Thymus (tissue), 11 donors: ENCODE measurements around the gene ZNF654. TPM values are rescaled to one million over a fixed set of nuclear protein-coding genes. Genes with fewer than 3 reads are reported as not detected.
A peak's percentile ranks its signal among the peaks of the same experiment; 100 is the strongest.
"Not testable (repeated sequence)": the region's sequence is repeated elsewhere in the genome, so short reads cannot be mapped to it uniquely, and the experiment has no call there.

Experiments
- DNase-seq, 9 donors: peaks; one replicate each; pipeline ENCODE4 v3.0.0-alpha.2; 2013; ENCODE audit warnings: low spot score in 9 of 9, low read depth in 6 of 9, missing footprints in 1 of 9
- H3K27ac ChIP-seq, 2 donors: one replicate each; pipeline ENCODE4 v1.5.1; 2013; ENCODE audit warnings: control low read depth in 1 of 2, low read depth in 1 of 2, low read length in 1 of 2, mild to moderate bottlenecking in 1 of 2, moderate library complexity in 1 of 2
- H3K27me3 ChIP-seq, 2 donors: one replicate each; pipeline ENCODE4 v1.5.1; 2013; ENCODE audit warnings: low read length in 1 of 2; ENCODE audit not compliant: control insufficient read depth in 2 of 2, insufficient read depth in 1 of 2
- H3K36me3 ChIP-seq, 2 donors: one replicate each; pipeline ENCODE4 v1.5.1; 2013; ENCODE audit warnings: low read length in 1 of 2, mild to moderate bottlenecking in 1 of 2, moderate library complexity in 1 of 2; ENCODE audit not compliant: control insufficient read depth in 2 of 2, insufficient read depth in 2 of 2
- H3K4me1 ChIP-seq, 2 donors: one replicate each; pipeline ENCODE4 v1.5.1; 2013; ENCODE audit warnings: low read length in 2 of 2; ENCODE audit not compliant: control insufficient read depth in 2 of 2, insufficient read depth in 2 of 2
- H3K4me3 ChIP-seq, 2 donors: one replicate each; pipeline ENCODE4 v1.5.1; 2013; ENCODE audit warnings: low read length in 2 of 2, control low read depth in 1 of 2, mild to moderate bottlenecking in 1 of 2
- H3K9me3 ChIP-seq, 2 donors: one replicate each; pipeline ENCODE4 v1.5.1; 2013; ENCODE audit warnings: low read length in 1 of 2, mild to moderate bottlenecking in 1 of 2; ENCODE audit not compliant: control insufficient read depth in 2 of 2, insufficient read depth in 1 of 2
- WGBS: extraction: QIAGEN DNeasy Blood & Tissue Kit; methylation state at CpG from one replicate; pipeline ENCODE4 v1.1.7; 2013; 5-methylcytosine and 5-hydroxymethylcytosine counted together
- polyA plus RNA-seq: library from polyadenylated mRNA; stranded (reverse); fragments of 200-250 nt; gene quantifications from one replicate; pipeline ENCODE4 v1.2.3, GENCODE V29; 2013
- total RNA-seq: library from RNA; stranded (reverse); fragments of 120-200 nt; gene quantifications from one replicate; pipeline ENCODE4 v1.2.4, GENCODE V29; 2013
- donor health status: healthy.

ZNF654 gene
- total and polyA plus RNA-seq, 2 donors = 9.5 to 15.0 TPM

GRCh38 chr3:88151358-88151757 is 92.3 kb downstream of the ZNF654 start:
- Histone ChIP-seq H3K27ac (peak overlapping the region in 1 of 2 donors; percentile 3), H3K4me1 (peaks cover 11 to 13% of the 10 kb centered on the region in 2 donors), H3K36me3 (peaks cover 10 to 32% of the 10 kb centered on the region in 2 donors), H3K27me3 (no peaks in the 10 kb centered on the region), H3K9me3 (no peaks in the 10 kb centered on the region), H3K4me3 (peak overlapping the region; percentile 92 to 100)
- DNase-seq = peak in 4 of 9 donors; percentile 4 to 40 (median 13)
- WGBS = 51% methylated on average over 4 of the region's 4 CpGs

DNA sequence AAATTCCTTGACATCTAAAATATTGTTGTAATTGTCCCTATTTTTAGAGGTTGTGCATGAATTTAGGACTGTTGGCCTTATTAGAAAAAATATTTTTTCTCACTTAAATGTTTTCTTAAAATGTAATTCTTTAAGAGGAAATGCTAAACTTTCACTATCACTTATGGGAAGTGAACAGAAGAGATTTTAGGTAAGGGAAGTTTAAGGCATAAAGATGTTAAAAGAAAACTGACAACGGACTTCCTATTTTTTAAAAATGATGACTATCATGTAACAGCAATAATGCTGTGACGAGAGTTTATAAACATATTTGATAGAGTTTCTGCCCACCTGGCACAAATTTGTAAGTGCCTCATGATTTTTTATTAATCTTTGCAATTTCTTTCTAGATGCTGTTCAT is 93.8 kb downstream of the ZNF654 start:
- no peak for DNase-seq
- Histone ChIP-seq H3K9me3 (no peaks in the 10 kb centered on the region), H3K4me3 (no peak overlapping the region), H3K27ac (no peak overlapping the region), H3K4me1 (peaks cover 11 to 13% of the 10 kb centered on the region in 2 donors), H3K36me3 (peaks cover 13 to 41% of the 10 kb centered on the region in 2 donors), H3K27me3 (no peaks in the 10 kb centered on the region)
- WGBS = 81% methylated on average over 2 of the region's 2 CpGs

DNA sequence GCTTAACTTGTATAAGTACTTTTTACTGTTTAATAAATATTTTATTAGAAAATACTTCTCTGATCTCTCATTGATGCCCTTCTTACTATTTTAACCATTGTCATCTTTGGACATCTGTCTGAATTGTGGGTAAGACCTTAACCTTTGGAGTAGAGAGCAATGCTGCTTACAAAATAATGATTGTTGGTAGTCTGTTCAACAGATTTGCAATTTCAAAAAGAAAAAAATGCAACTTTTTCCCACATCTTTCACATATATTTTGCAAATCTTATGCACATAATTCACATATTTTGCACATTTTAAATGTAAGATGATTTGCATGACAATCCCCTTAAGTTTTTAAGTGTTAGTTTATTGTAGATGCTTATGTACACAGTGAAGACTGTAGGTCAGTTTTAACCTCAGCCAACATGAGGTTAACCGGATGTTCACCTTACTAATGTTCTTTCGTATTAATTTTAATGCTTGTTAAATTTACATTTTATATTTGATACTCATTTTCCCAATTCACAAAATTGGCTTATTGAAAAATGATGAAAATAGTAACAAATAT is 107.4 kb downstream of the ZNF654 start:
- Histone ChIP-seq H3K4me1 (no peaks in the 10 kb centered on the region), H3K36me3 (no peaks in the 10 kb centered on the region), H3K27me3 (no peaks in the 10 kb centered on the region), H3K9me3 (no peaks in the 10 kb centered on the region), H3K27ac (no peak overlapping the region), H3K4me3 (no peak overlapping the region)
- DNase-seq = no peak
- 97% methylated on average over 2 of the region's 2 CpGs for WGBS

- H3K4me1 ChIP-seq = no peaks in the 10 kb centered on the region
- 99% methylated on average over 6 of the region's 6 CpGs for WGBS
- H3K9me3 ChIP-seq = no peaks in the 10 kb centered on the region
- no peaks in the 10 kb centered on the region for H3K36me3 ChIP-seq
- DNase-seq = no peak
- H3K27me3 ChIP-seq = no peaks in the 10 kb centered on the region
- H3K27ac ChIP-seq = no peak overlapping the region
- no peak overlapping the region for H3K4me3 ChIP-seq
Measured at GRCh38 chr3:88167173-88167572, 108.1 kb downstream of the ZNF654 start.

DNA sequence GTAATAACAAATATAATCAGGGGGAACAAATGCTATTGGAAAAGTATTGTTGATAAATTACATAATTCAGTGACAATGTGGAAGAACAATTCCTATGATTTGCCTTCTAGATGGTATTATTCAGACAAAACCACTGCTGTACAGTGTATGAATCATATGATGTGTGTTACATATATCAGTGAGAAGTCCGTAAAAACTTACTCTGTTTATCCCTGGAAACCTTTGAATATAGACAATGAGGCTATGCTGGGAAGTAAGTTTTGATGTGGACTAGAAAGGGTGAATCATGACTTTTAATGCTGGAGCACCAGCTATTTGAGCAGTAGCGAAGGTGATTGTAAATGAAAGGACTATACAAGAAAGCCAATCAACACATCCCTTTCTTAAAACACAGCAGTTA is 108.6 kb downstream of the ZNF654 start:
- H3K4me1 ChIP-seq = no peaks in the 10 kb centered on the region
- 100% methylated on average over 2 of the region's 2 CpGs for WGBS
- H3K27ac ChIP-seq = no peak overlapping the region
- no peak for DNase-seq
- no peaks in the 10 kb centered on the region for H3K9me3 ChIP-seq
- no peaks in the 10 kb centered on the region for H3K27me3 ChIP-seq
- no peaks in the 10 kb centered on the region for H3K36me3 ChIP-seq
- no peak overlapping the region for H3K4me3 ChIP-seq

- H3K27ac ChIP-seq = no peak overlapping the region
Measured at GRCh38 chr3:88168171-88168570, 109.1 kb downstream of the ZNF654 start.

DNA sequence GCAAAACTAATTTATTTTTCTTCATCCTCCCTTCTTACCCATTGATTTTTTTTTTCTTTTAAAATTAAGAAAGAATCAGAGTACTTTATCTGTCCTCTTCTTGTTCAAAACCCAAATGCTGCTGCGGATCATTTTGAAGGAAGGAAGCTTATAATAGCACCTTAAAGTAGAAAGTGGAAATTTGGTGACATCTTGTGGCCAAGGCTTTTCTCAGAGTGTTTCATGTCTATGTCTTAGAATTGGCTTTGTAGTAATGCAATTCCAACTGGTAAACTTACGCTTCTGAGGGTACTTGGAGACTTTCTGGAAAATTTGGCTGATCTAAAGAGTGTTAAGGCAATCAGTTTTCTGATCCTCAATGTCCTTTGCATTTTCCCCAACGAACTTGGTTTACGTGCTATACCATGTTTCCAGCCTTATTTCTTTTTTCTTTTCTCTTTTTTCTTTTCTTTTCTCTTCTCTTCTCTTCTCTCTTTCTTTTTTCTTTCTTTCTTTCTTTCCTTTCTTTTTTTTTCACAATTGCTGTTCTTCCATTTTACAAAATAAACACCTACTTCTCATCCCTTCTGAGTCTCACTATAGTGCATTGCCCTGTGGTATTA is 121.4 kb downstream of the ZNF654 start:
- peaks cover 0 to 3% of the 10 kb centered on the region in 2 donors for H3K4me1 ChIP-seq
- no peaks in the 10 kb centered on the region for H3K27me3 ChIP-seq
- no peak overlapping the region for H3K4me3 ChIP-seq
- 61% methylated on average over 4 of the region's 4 CpGs for WGBS
- no peaks in the 10 kb centered on the region for H3K36me3 ChIP-seq
- H3K27ac ChIP-seq = no peak overlapping the region
- peak; percentile 16 to 78 (median 46) for DNase-seq
- no peaks in the 10 kb centered on the region for H3K9me3 ChIP-seq

More at GRCh38 chr3:88168171-88168570, 109.1 kb downstream of the ZNF654 start:
- DNase-seq = no peak
- Histone ChIP-seq H3K4me3 (no peak overlapping the region), H3K9me3 (no peaks in the 10 kb centered on the region), H3K27me3 (no peaks in the 10 kb centered on the region), H3K36me3 (no peaks in the 10 kb centered on the region), H3K4me1 (no peaks in the 10 kb centered on the region)
- 91% methylated on average over 5 of the region's 5 CpGs for WGBS

- not testable (repeated sequence) for H3K4me3 ChIP-seq, H3K27me3 ChIP-seq, H3K4me1 ChIP-seq, H3K36me3 ChIP-seq, H3K27ac ChIP-seq, DNase-seq, H3K9me3 ChIP-seq
- 96% methylated on average over 9 of the region's 9 CpGs for WGBS
Measured at GRCh38 chr3:88182165-88182918, 123.3 kb downstream of the ZNF654 start.

DNA sequence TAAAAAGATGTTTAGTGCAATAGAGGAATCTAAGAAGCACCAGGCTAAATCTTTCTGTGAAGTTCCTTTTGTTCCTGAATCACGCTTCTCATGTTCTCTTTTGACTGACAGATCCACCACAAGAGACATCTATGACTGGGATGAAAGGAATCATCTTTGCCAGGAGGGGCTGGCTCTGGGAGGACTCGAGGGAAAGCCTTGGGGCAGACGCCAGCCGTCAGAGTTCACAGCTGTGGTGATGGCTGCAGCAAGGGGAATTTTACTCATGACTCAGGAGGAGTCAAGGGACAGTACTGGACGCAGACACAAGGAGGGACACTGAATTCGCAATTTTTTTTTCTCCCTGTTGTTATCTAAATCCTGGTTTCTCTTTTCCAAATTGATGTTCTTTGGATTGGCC is 129.4 kb downstream of the ZNF654 start:
- Histone ChIP-seq H3K4me3 (no peak overlapping the region), H3K36me3 (no peaks in the 10 kb centered on the region), H3K9me3 (no peaks in the 10 kb centered on the region), H3K4me1 (no peaks in the 10 kb centered on the region), H3K27ac (no peak overlapping the region), H3K27me3 (no peaks in the 10 kb centered on the region)
- no peak for DNase-seq
- WGBS = 93% methylated on average over 6 of the region's 6 CpGs
